DOHH2 (cell line): Measurements from ENCODE around the gene ZNF230.

Source experiments
- CTCF ChIP-seq: fragments of 200-600 bp; sonication (generic); IDR thresholded peaks from one replicate; pipeline ENCODE4 v1.5.1; 2014; ENCODE audit warnings: antibody characterized with exemption, mild to moderate bottlenecking, low read depth, low read length; ENCODE audit not compliant: poor library complexity, severe bottlenecking
- EZH2phosphoT487 ChIP-seq: fragments of 200-600 bp; sonication (generic); IDR thresholded peaks from 2 replicates; pipeline ENCODE4 v1.6.1; 2017; ENCODE audit warnings: borderline replicate concordance, mild to moderate bottlenecking, antibody characterized with exemption, low read length, moderate library complexity, mixed read lengths

GRCh38 chr19:44002566-44003460 lies at the start of gene ZNF230:
- TF ChIP-seq CTCF (no peak), EZH2phosphoT487 (no peak)
